Measurements from ENCODE around the gene SCUBE2. TPM values are rescaled to one million over a fixed set of nuclear protein-coding genes. Genes with fewer than 3 reads are reported as not detected.

The SCUBE2 gene
- total RNA-seq, 1 donor from 2014 or later = 15.7 TPM

Small RNAs within 50 kb of the gene (small RNA-seq; reads per million reads assigned to genes)
- 0.07 reads per million for gene MIR5691 (ENCODE audit: low replicate concordance)

Other genes with a start within 250 kb of the SCUBE2 start
- 12.1 TPM for gene AKIP1, start 180.4 kb downstream of the SCUBE2 start, total RNA-seq
- not detected for gene C11orf16, start 158.7 kb downstream of the SCUBE2 start, total RNA-seq
- gene ASCL3, start 148.6 kb downstream of the SCUBE2 start, total RNA-seq = not detected
- gene TMEM9B, start 127.2 kb downstream of the SCUBE2 start, total RNA-seq = 25.6 TPM
- 0.39 TPM for gene NRIP3, start 87.6 kb downstream of the SCUBE2 start, total RNA-seq
- 103 TPM for gene DENND5A, start 173.8 kb upstream of the SCUBE2 start, total RNA-seq
- 33.0 TPM for gene TMEM41B, start 223.0 kb upstream of the SCUBE2 start, total RNA-seq